SK-N-SH treated with all-trans-retinoic acid at 6 μM for 48 hours (cell line): Measurements from ENCODE around the gene ASB11.

Experiments used
- ATAC-seq: fragments of 200-7000 bp; cut with Tn5 transposase; 3 replicates; pipeline ENCODE4 v1.9.1; 2020; ENCODE audit warnings: mild to moderate bottlenecking, moderate library complexity
- ARNTL ChIP-seq: fragments of 450-650 bp; formaldehyde crosslinking; IDR thresholded peaks from 2 replicates; pipeline ENCODE4 v1.5.0; 2020; ENCODE audit warnings: low read depth, mild to moderate bottlenecking, moderate library complexity, borderline replicate concordance
- BACH2 ChIP-seq: fragments of 250-450 bp; sonication (Bioruptor Pico); IDR thresholded peaks from 2 replicates; pipeline ENCODE4 v1.9.0; 2021; ENCODE audit warnings: mild to moderate bottlenecking, borderline replicate concordance
- CSDC2 ChIP-seq: fragments of 250-450 bp; sonication (Bioruptor Pico); IDR thresholded peaks from 2 replicates; pipeline ENCODE4 v1.5.0; 2020; ENCODE audit warnings: mild to moderate bottlenecking, moderate library complexity
- CSRNP3 ChIP-seq: fragments of 250-450 bp; sonication (Bioruptor Pico); IDR thresholded peaks from 2 replicates; pipeline ENCODE4 v1.5.1; 2021; ENCODE audit warnings: mild to moderate bottlenecking, moderate library complexity
- ESRRG ChIP-seq: fragments of 250-450 bp; sonication (Bioruptor Pico); IDR thresholded peaks from 2 replicates; pipeline ENCODE4 v1.6.1; 2021; ENCODE audit warnings: mild to moderate bottlenecking
- GLIS3 ChIP-seq: fragments of 250-450 bp; sonication (Bioruptor Pico); IDR thresholded peaks from 2 replicates; pipeline ENCODE4 v1.5.0; 2020; ENCODE audit warnings: mild to moderate bottlenecking, moderate library complexity
- OSR1 ChIP-seq: fragments of 250-450 bp; sonication (Bioruptor Pico); IDR thresholded peaks from 2 replicates; pipeline ENCODE4 v1.8.0; 2022; ENCODE audit warnings: moderate library complexity, mild to moderate bottlenecking, inconsistent platforms
- PATZ1 ChIP-seq: fragments of 250-450 bp; sonication (Bioruptor Pico); IDR thresholded peaks from 2 replicates; pipeline ENCODE4 v1.8.0; 2020; ENCODE audit warnings: mild to moderate bottlenecking, moderate library complexity, borderline replicate concordance
- PPARA ChIP-seq: fragments of 250-450 bp; sonication (Bioruptor Pico); IDR thresholded peaks from 2 replicates; pipeline ENCODE4 v1.5.0; 2020; ENCODE audit warnings: mild to moderate bottlenecking, borderline replicate concordance
- RARB ChIP-seq: fragments of 250-450 bp; sonication (Bioruptor Pico); IDR thresholded peaks from 2 replicates; pipeline ENCODE4 v1.8.0; 2021; ENCODE audit warnings: mild to moderate bottlenecking, moderate library complexity
- TCF4 ChIP-seq: fragments of 250-450 bp; sonication (Bioruptor Pico); IDR thresholded peaks from 2 replicates; pipeline ENCODE4 v1.8.0; 2021; ENCODE audit warnings: mild to moderate bottlenecking, moderate library complexity, borderline replicate concordance
- TOX ChIP-seq: fragments of 250-450 bp; sonication (Bioruptor Pico); IDR thresholded peaks from 2 replicates; pipeline ENCODE4 v1.8.0; 2021; ENCODE audit warnings: mild to moderate bottlenecking, moderate library complexity, borderline replicate concordance
- TSHZ2 ChIP-seq: fragments of 250-450 bp; sonication (Bioruptor Pico); IDR thresholded peaks from 2 replicates; pipeline ENCODE4 v1.5.0; 2020; ENCODE audit warnings: mild to moderate bottlenecking, moderate library complexity
- ZFP30 ChIP-seq: fragments of 450-650 bp; formaldehyde crosslinking; IDR thresholded peaks from 2 replicates; pipeline ENCODE4 v1.5.0; 2022; ENCODE audit warnings: mild to moderate bottlenecking, moderate library complexity
- ZNF565 ChIP-seq: fragments of 450-650 bp; formaldehyde crosslinking; conservative IDR thresholded peaks from 2 replicates; pipeline ENCODE4 v1.5.0; 2020; ENCODE audit warnings: low read depth, mild to moderate bottlenecking, moderate library complexity
- ZNF70 ChIP-seq: fragments of 450-650 bp; formaldehyde crosslinking; IDR thresholded peaks from 2 replicates; pipeline ENCODE4 v1.5.0; 2020; ENCODE audit warnings: mild to moderate bottlenecking, moderate library complexity
- ZNF8 ChIP-seq: fragments of 450-650 bp; formaldehyde crosslinking; IDR thresholded peaks from 2 replicates; pipeline ENCODE4 v1.5.0; 2020; ENCODE audit warnings: mild to moderate bottlenecking, moderate library complexity
- TF ChIP-seq, protein P1 (sequence below): fragments of 250-450 bp; sonication (Bioruptor Pico); IDR thresholded peaks from 2 replicates; pipeline ENCODE4 v1.5.1; 2020; ENCODE audit warnings: low read depth, mild to moderate bottlenecking, moderate library complexity
- TF ChIP-seq, protein P2 (sequence below): fragments of 250-450 bp; sonication (Bioruptor Pico); IDR thresholded peaks from 2 replicates; pipeline ENCODE4 v1.8.0; 2021; ENCODE audit warnings: low read depth, mild to moderate bottlenecking, moderate library complexity, borderline replicate concordance

ASB11 gene

DNA sequence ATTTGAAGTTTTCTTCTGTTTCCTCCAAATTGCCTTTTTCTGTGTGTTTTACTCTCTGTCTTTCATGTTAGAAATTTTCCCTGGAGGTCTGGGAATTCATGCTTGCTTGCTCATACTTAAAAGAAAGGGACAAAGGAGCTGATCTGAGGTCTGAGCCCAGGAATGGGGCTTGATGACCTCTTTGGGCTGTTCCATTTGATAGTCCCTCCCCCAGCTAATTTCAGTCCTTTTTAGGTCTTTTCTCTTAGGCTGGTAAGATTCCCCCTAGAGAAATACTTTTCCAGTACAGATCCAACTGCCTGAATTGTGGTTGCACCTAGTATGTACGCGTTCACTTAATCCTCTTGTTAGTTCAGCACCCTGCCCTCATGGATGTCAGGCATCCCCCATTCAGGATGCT, 25.4 kb upstream of the ASB11 start (continued):
- TF ChIP-seq TSHZ2 (CRISPR knock-in tag) = no peak
- no peak for TF ChIP-seq TOX (CRISPR knock-in tag)
- TF ChIP-seq GLIS3 = no peak
- TF ChIP-seq ZNF8 (CRISPR knock-in tag) = no peak
- no peak for TF ChIP-seq ZFP30 (CRISPR knock-in tag)
- TF ChIP-seq, all 23 proteins: peak for 0

GRCh38 chrX:15336023-15336413, 20.6 kb upstream of the ASB11 start:
- no peak for TF ChIP-seq ARNTL (CRISPR knock-in tag)
- TF ChIP-seq TSHZ2 (CRISPR knock-in tag) = no peak
- no peak for TF ChIP-seq PATZ1 (CRISPR knock-in tag)
- TF ChIP-seq GLIS3 = no peak
- no peak for TF ChIP-seq TOX (CRISPR knock-in tag)
- no peak for TF ChIP-seq CSDC2 (CRISPR knock-in tag)
- no peak for TF ChIP-seq OSR1
- TF ChIP-seq TCF4 = no peak
- TF ChIP-seq, protein P1, sequence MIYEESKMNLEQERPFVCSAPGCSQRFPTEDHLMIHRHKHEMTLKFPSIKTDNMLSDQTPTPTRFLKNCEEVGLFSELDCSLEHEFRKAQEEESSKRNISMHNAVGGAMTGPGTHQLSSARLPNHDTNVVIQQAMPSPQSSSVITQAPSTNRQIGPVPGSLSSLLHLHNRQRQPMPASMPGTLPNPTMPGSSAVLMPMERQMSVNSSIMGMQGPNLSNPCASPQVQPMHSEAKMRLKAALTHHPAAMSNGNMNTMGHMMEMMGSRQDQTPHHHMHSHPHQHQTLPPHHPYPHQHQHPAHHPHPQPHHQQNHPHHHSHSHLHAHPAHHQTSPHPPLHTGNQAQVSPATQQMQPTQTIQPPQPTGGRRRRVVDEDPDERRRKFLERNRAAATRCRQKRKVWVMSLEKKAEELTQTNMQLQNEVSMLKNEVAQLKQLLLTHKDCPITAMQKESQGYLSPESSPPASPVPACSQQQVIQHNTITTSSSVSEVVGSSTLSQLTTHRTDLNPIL = no peak
- no peak for TF ChIP-seq RARB (CRISPR knock-in tag)
- no peak for TF ChIP-seq ESRRG (CRISPR knock-in tag)
- TF ChIP-seq, protein P2, sequence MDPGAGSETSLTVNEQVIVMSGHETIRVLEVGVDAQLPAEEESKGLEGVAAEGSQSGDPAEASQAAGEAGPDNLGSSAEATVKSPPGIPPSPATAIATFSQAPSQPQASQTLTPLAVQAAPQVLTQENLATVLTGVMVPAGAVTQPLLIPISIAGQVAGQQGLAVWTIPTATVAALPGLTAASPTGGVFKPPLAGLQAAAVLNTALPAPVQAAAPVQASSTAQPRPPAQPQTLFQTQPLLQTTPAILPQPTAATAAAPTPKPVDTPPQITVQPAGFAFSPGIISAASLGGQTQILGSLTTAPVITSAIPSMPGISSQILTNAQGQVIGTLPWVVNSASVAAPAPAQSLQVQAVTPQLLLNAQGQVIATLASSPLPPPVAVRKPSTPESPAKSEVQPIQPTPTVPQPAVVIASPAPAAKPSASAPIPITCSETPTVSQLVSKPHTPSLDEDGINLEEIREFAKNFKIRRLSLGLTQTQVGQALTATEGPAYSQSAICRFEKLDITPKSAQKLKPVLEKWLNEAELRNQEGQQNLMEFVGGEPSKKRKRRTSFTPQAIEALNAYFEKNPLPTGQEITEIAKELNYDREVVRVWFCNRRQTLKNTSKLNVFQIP (CRISPR knock-in tag) = no peak
- TF ChIP-seq ZNF565 = no peak
- no peak for TF ChIP-seq BACH2 (CRISPR knock-in tag)
- no peak for TF ChIP-seq ZFP30 (CRISPR knock-in tag)
- ATAC-seq = peak; percentile 24

- peak; percentile 98 for ATAC-seq
- TF ChIP-seq ARNTL (CRISPR knock-in tag) (no peak), PPARA (CRISPR knock-in tag) (no peak), TSHZ2 (CRISPR knock-in tag) (no peak), CSRNP3 (CRISPR knock-in tag) (no peak), ZNF8 (CRISPR knock-in tag) (no peak), ZNF70 (CRISPR knock-in tag) (no peak), CSDC2 (CRISPR knock-in tag) (no peak), GLIS3 (no peak)
- TF ChIP-seq, protein P1 = no peak
Measured at GRCh38 chrX:15335135-15336022, 19.9 kb upstream of the ASB11 start, which contains the start of gene PIGA. Gene PIGA, minus strand, starts transcription at chrX:15335523. Its CDS starts 3,593 bp downstream, at chrX:15331930.
